AG04450 (cell line): Measurements from ENCODE around the gene ABLIM1. TPM values are rescaled to one million over a fixed set of nuclear protein-coding genes. Genes with fewer than 3 reads are reported as not detected.

Experiments used
- CTCF ChIA-PET: fragments of 300-600, 350-600 bp; formaldehyde crosslinking; extraction: SDS; loops from one replicate; lab custom pipeline; 2022; ENCODE audit warnings: antibody characterized with exemption, inconsistent platforms; lab: Charles Lee
- POLR2A ChIA-PET: fragments of 350-600 bp; formaldehyde crosslinking; extraction: SDS; loops from one replicate; lab custom pipeline; 2021; ENCODE audit warnings: antibody characterized with exemption, inconsistent platforms; lab: Yijun Ruan, JAX
- DNase-seq: peaks from one replicate; pipeline ENCODE4 v3.0.0-alpha.2; 2011; ENCODE audit warnings: low read depth, low spot score
- H3K27ac ChIP-seq: one replicate; pipeline ENCODE4 v1.5.1; 2012; ENCODE audit warnings: low read depth, low read length, control low read depth
- H3K27me3 ChIP-seq: one replicate; pipeline ENCODE4 v1.6.0; 2012; ENCODE audit warnings: low read length; ENCODE audit not compliant: control insufficient read depth, insufficient read depth
- H3K4me3 ChIP-seq: 2 replicates; pipeline ENCODE4 v1.5.1; 2011; ENCODE audit warnings: mild to moderate bottlenecking, low read depth, low read length, control low read depth
- H3K9me3 ChIP-seq: 2 replicates; pipeline ENCODE4 v1.5.1; 2012; ENCODE audit warnings: low read length; ENCODE audit not compliant: control insufficient read depth, insufficient read depth
- CTCF ChIP-seq: IDR thresholded peaks from 2 replicates; pipeline ENCODE4 v1.5.1; 2011; ENCODE audit warnings: low read depth, low read length, control low read depth, inconsistent platforms
- polyA plus RNA-seq: library from polyadenylated mRNA; depleted of rRNA; stranded (reverse); fragments of >200 nt; gene quantifications from 2 replicates; pipeline ENCODE4 v1.2.3, GENCODE V29; 2011

Gene ABLIM1
- polyA plus RNA-seq, 1 experiment = 6.4 TPM

- TF ChIP-seq CTCF = no peak
- Histone ChIP-seq H3K9me3 (no peaks in the 10 kb centered on the region; the same call in 1 of the 2 replicates), H3K27ac (no peak overlapping the region), H3K27me3 (peaks cover 65% of the 10 kb centered on the region), H3K4me3 (no peak overlapping the region)
- ChIA-PET POLR2A (no interaction called here), CTCF (interaction anchor here (0.8 to 1.7 kb wide), 2 partner anchors 17 to 98 kb away, joined by 3 to 7 read pairs; no protein-coding TSS in a partner anchor)
- DNase-seq = no peak
Observed at GRCh38 chr10:114402233-114402632, 255.8 kb downstream of the ABLIM1 start.

- Histone ChIP-seq H3K9me3 (no peaks in the 10 kb centered on the region; the same call in 1 of the 2 replicates), H3K4me3 (no peak overlapping the region), H3K27ac (peak overlapping the region; percentile 3), H3K27me3 (peaks cover 65% of the 10 kb centered on the region)
- no peak for TF ChIP-seq CTCF
- ChIA-PET POLR2A (no interaction called here), CTCF (no interaction called here)
- no peak for DNase-seq
Observed at GRCh38 chr10:114401195-114401791, 256.8 kb downstream of the ABLIM1 start.

- H3K9me3 ChIP-seq = no peaks in the 10 kb centered on the region; the same call in 1 of the 2 replicates
- POLR2A ChIA-PET = no interaction called here
- no peak for DNase-seq
- H3K4me3 ChIP-seq = no peak overlapping the region
- CTCF ChIA-PET = no interaction called here
- H3K27ac ChIP-seq = peak overlapping the region; percentile 11
- H3K27me3 ChIP-seq = peaks cover 69% of the 10 kb centered on the region
- no peak for TF ChIP-seq CTCF
Observed at GRCh38 chr10:114400091-114400490, 258.0 kb downstream of the ABLIM1 start.

- CTCF ChIA-PET = no interaction called here
- Histone ChIP-seq H3K27ac (no peak overlapping the region), H3K9me3 (no peaks in the 10 kb centered on the region; the same call in 1 of the 2 replicates), H3K4me3 (no peak overlapping the region), H3K27me3 (peaks cover 68% of the 10 kb centered on the region)
- POLR2A ChIA-PET = no interaction called here
- no peak for DNase-seq
- TF ChIP-seq CTCF = no peak
Observed at GRCh38 chr10:114399576-114399975, 258.5 kb downstream of the ABLIM1 start.

GRCh38 chr10:114398587-114399331 is 259.3 kb downstream of the ABLIM1 start:
- H3K27me3 ChIP-seq = peaks cover 63% of the 10 kb centered on the region
- no peak overlapping the region for H3K4me3 ChIP-seq
- no peak overlapping the region for H3K27ac ChIP-seq
- H3K9me3 ChIP-seq = no peaks in the 10 kb centered on the region; the same call in 1 of the 2 replicates
- no peak for DNase-seq
- ChIA-PET CTCF (no interaction called here), POLR2A (no interaction called here)
- no peak for TF ChIP-seq CTCF
